Measurements from ENCODE around the gene SYT7.

Gene SYT7

GRCh38 chr11:61514050-61514917, 66.6 kb downstream of the SYT7 start:
- no peak for TF ChIP-seq POLR2AphosphoS5 (IDR thresholded peaks at IDR 0.05; ENCODE audit: low read depth, low read length)
- no peak for TF ChIP-seq TAF1 (IDR thresholded peaks at IDR 0.05; ENCODE audit: borderline replicate concordance, insufficient read depth, low read length)
- TF ChIP-seq REST (IDR thresholded peaks at IDR 0.05; ENCODE audit: insufficient read depth in 1 of 2, low read depth in 2 of 2, low read length in 2 of 2): no peak
- TF ChIP-seq SIN3A (IDR thresholded peaks at IDR 0.05; ENCODE audit: borderline replicate concordance, insufficient read depth, low read length): no peak
- TF ChIP-seq FOXP2 (optimal IDR thresholded peaks at IDR 0.05; ENCODE audit: borderline replicate concordance, extremely low read depth, extremely low read length, insufficient read depth): no peak

GRCh38 chr11:61513143-61513765, 67.6 kb downstream of the SYT7 start:
- TF ChIP-seq FOXP2 (optimal IDR thresholded peaks at IDR 0.05; ENCODE audit: borderline replicate concordance, extremely low read depth, extremely low read length, insufficient read depth): no peak
- TF ChIP-seq POLR2AphosphoS5 (IDR thresholded peaks at IDR 0.05; ENCODE audit: low read depth, low read length): no peak
- TF ChIP-seq REST (IDR thresholded peaks at IDR 0.05; ENCODE audit: insufficient read depth in 1 of 2, low read depth in 2 of 2, low read length in 2 of 2): no peak
- TF ChIP-seq TAF1 (IDR thresholded peaks at IDR 0.05; ENCODE audit: borderline replicate concordance, insufficient read depth, low read length): no peak
- TF ChIP-seq SIN3A (IDR thresholded peaks at IDR 0.05; ENCODE audit: borderline replicate concordance, insufficient read depth, low read length): no peak

- no peak for TF ChIP-seq SIN3A (IDR thresholded peaks at IDR 0.05; ENCODE audit: borderline replicate concordance, insufficient read depth, low read length)
- TF ChIP-seq REST (IDR thresholded peaks at IDR 0.05; ENCODE audit: insufficient read depth in 1 of 2, low read depth in 2 of 2, low read length in 2 of 2): no peak
- no peak for TF ChIP-seq POLR2AphosphoS5 (IDR thresholded peaks at IDR 0.05; ENCODE audit: low read depth, low read length)
- TF ChIP-seq FOXP2 (optimal IDR thresholded peaks at IDR 0.05; ENCODE audit: borderline replicate concordance, extremely low read depth, extremely low read length, insufficient read depth): no peak
- TF ChIP-seq TAF1 (IDR thresholded peaks at IDR 0.05; ENCODE audit: borderline replicate concordance, insufficient read depth, low read length): no peak
Measured at GRCh38 chr11:61512435-61512834, 68.4 kb downstream of the SYT7 start.

GRCh38 chr11:61511383-61511782, 69.5 kb downstream of the SYT7 start:
- no peak for TF ChIP-seq TAF1 (IDR thresholded peaks at IDR 0.05; ENCODE audit: borderline replicate concordance, insufficient read depth, low read length)

GRCh38 chr11:61510974-61511373, 69.9 kb downstream of the SYT7 start:
- TF ChIP-seq TAF1 (IDR thresholded peaks at IDR 0.05; ENCODE audit: borderline replicate concordance, insufficient read depth, low read length) (no peak), REST (IDR thresholded peaks at IDR 0.05; ENCODE audit: insufficient read depth in 1 of 2, low read depth in 2 of 2, low read length in 2 of 2) (no peak), FOXP2 (optimal IDR thresholded peaks at IDR 0.05; ENCODE audit: borderline replicate concordance, extremely low read depth, extremely low read length, insufficient read depth) (no peak), POLR2AphosphoS5 (IDR thresholded peaks at IDR 0.05; ENCODE audit: low read depth, low read length) (no peak), SIN3A (IDR thresholded peaks at IDR 0.05; ENCODE audit: borderline replicate concordance, insufficient read depth, low read length) (no peak)

Measured in PFSK-1 (cell line).